Muscle layer of duodenum (tissue), 2 donors: ENCODE data around the gene CFAP90.

Experiments
- H3K27ac ChIP-seq: one replicate; pipeline ENCODE4 v1.7.0; 2013; ENCODE audit warnings: mild to moderate bottlenecking, low read length
- H3K27me3 ChIP-seq: one replicate; pipeline ENCODE4 v1.7.0; 2013; ENCODE audit warnings: low read depth, mild to moderate bottlenecking, control low read depth, low read length
- H3K36me3 ChIP-seq, 2 donors: one replicate each; pipeline ENCODE4 v1.7.0; 2013; ENCODE audit warnings: low read length in 2 of 2, control low read depth in 1 of 2, mild to moderate bottlenecking in 1 of 2; ENCODE audit not compliant: insufficient read depth in 2 of 2, control insufficient read depth in 1 of 2
- H3K4me1 ChIP-seq, 2 donors: one replicate each; pipeline ENCODE4 v1.7.0; 2013; ENCODE audit warnings: low read length in 2 of 2, mild to moderate bottlenecking in 2 of 2, control low read depth in 1 of 2, moderate library complexity in 1 of 2; ENCODE audit not compliant: insufficient read depth in 2 of 2, control insufficient read depth in 1 of 2
- H3K4me3 ChIP-seq, 2 donors: one replicate each; pipeline ENCODE4 v1.7.0; 2013; ENCODE audit warnings: low read length in 2 of 2, low read depth in 1 of 2, mild to moderate bottlenecking in 1 of 2
- H3K9me3 ChIP-seq, 2 donors: one replicate each; pipeline ENCODE4 v1.7.0; 2013; ENCODE audit warnings: low read length in 2 of 2, control low read depth in 1 of 2, mild to moderate bottlenecking in 1 of 2; ENCODE audit not compliant: control insufficient read depth in 1 of 2
- donor health status: healthy.

CFAP90 gene

GRCh38 chr5:7867260-7867659 lies 16.3 kb upstream of the CFAP90 start:
- peaks cover 27% of the 10 kb centered on the region in 2 donors for H3K4me1 ChIP-seq
- H3K27ac ChIP-seq = no peak overlapping the region
- H3K9me3 ChIP-seq = no peaks in the 10 kb centered on the region
- no peak overlapping the region for H3K4me3 ChIP-seq
- H3K36me3 ChIP-seq = peaks cover 8 to 13% of the 10 kb centered on the region in 2 donors
- no peaks in the 10 kb centered on the region for H3K27me3 ChIP-seq

- Histone ChIP-seq H3K9me3 (no peaks in the 10 kb centered on the region), H3K4me3 (no peak overlapping the region), H3K4me1 (peaks cover 23 to 25% of the 10 kb centered on the region in 2 donors), H3K27ac (no peak overlapping the region), H3K27me3 (no peaks in the 10 kb centered on the region), H3K36me3 (peaks cover 8 to 22% of the 10 kb centered on the region in 2 donors)
Measured at GRCh38 chr5:7866196-7866595, 15.3 kb upstream of the CFAP90 start.

- H3K4me3 ChIP-seq = no peak overlapping the region
- H3K36me3 ChIP-seq = peaks cover 25 to 37% of the 10 kb centered on the region in 2 donors
- no peaks in the 10 kb centered on the region for H3K9me3 ChIP-seq
- no peak overlapping the region for H3K27ac ChIP-seq
- no peaks in the 10 kb centered on the region for H3K4me1 ChIP-seq
- no peaks in the 10 kb centered on the region for H3K27me3 ChIP-seq
Measured at GRCh38 chr5:7857926-7858632, 7.1 kb upstream of the CFAP90 start.

- peaks cover 18 to 32% of the 10 kb centered on the region in 2 donors for H3K36me3 ChIP-seq
- no peaks in the 10 kb centered on the region for H3K9me3 ChIP-seq
- no peaks in the 10 kb centered on the region for H3K27me3 ChIP-seq
- no peak overlapping the region for H3K27ac ChIP-seq
- no peaks in the 10 kb centered on the region for H3K4me1 ChIP-seq
- H3K4me3 ChIP-seq = no peak overlapping the region
Measured at GRCh38 chr5:7857361-7857760, 6.4 kb upstream of the CFAP90 start.

GRCh38 chr5:7856855-7857254 lies 5.9 kb upstream of the CFAP90 start:
- no peak overlapping the region for H3K4me3 ChIP-seq

GRCh38 chr5:7855611-7856010 lies 4.7 kb upstream of the CFAP90 start:
- peaks cover 15 to 19% of the 10 kb centered on the region in 2 donors for H3K36me3 ChIP-seq
- no peaks in the 10 kb centered on the region for H3K4me1 ChIP-seq
- H3K27ac ChIP-seq = no peak overlapping the region
- H3K9me3 ChIP-seq = no peaks in the 10 kb centered on the region
- no peak overlapping the region for H3K4me3 ChIP-seq
- peaks cover 4% of the 10 kb centered on the region for H3K27me3 ChIP-seq

More at GRCh38 chr5:7856855-7857254, 5.9 kb upstream of the CFAP90 start:
- H3K9me3 ChIP-seq = no peaks in the 10 kb centered on the region
- H3K36me3 ChIP-seq = peaks cover 18 to 27% of the 10 kb centered on the region in 2 donors
- no peaks in the 10 kb centered on the region for H3K27me3 ChIP-seq
- H3K27ac ChIP-seq = no peak overlapping the region
- H3K4me1 ChIP-seq = no peaks in the 10 kb centered on the region

GRCh38 chr5:7852988-7853387 lies 2.1 kb upstream of the CFAP90 start:
- peaks cover 14% of the 10 kb centered on the region for H3K27me3 ChIP-seq
- H3K4me3 ChIP-seq = no peak overlapping the region
- H3K4me1 ChIP-seq = peaks cover 0 to 8% of the 10 kb centered on the region in 2 donors
- H3K9me3 ChIP-seq = no peaks in the 10 kb centered on the region
- H3K36me3 ChIP-seq = peaks cover 0 to 3% of the 10 kb centered on the region in 2 donors
- H3K27ac ChIP-seq = no peak overlapping the region

GRCh38 chr5:7852542-7852941 lies 1.6 kb upstream of the CFAP90 start:
- Histone ChIP-seq H3K36me3 (peaks cover 0 to under 1% of the 10 kb centered on the region in 2 donors), H3K4me1 (peaks cover 0 to 8% of the 10 kb centered on the region in 2 donors), H3K9me3 (no peaks in the 10 kb centered on the region), H3K27me3 (peaks cover 14% of the 10 kb centered on the region), H3K27ac (no peak overlapping the region), H3K4me3 (no peak overlapping the region)

- no peak overlapping the region for H3K27ac ChIP-seq
- H3K4me3 ChIP-seq = no peak overlapping the region
- H3K4me1 ChIP-seq = peaks cover 0 to 8% of the 10 kb centered on the region in 2 donors
- H3K9me3 ChIP-seq = no peaks in the 10 kb centered on the region
- H3K27me3 ChIP-seq = peaks cover 14% of the 10 kb centered on the region
- no peaks in the 10 kb centered on the region for H3K36me3 ChIP-seq
Measured at GRCh38 chr5:7851617-7852289, 820 bp upstream of the CFAP90 start.

GRCh38 chr5:7851240-7851592 lies 283 bp upstream of the CFAP90 start:
- Histone ChIP-seq H3K27ac (no peak overlapping the region), H3K27me3 (peaks cover 14% of the 10 kb centered on the region)

GRCh38 chr5:7849681-7850394 lies 1.1 kb downstream of the CFAP90 start:
- Histone ChIP-seq H3K4me1 (peaks cover 0 to 8% of the 10 kb centered on the region in 2 donors), H3K27ac (no peak overlapping the region), H3K36me3 (no peaks in the 10 kb centered on the region), H3K27me3 (peaks cover 14% of the 10 kb centered on the region), H3K4me3 (peak overlapping the region; percentile 11 to 59), H3K9me3 (no peaks in the 10 kb centered on the region)

More at GRCh38 chr5:7851240-7851592, 283 bp upstream of the CFAP90 start:
- Histone ChIP-seq H3K9me3 (no peaks in the 10 kb centered on the region), H3K4me3 (peak overlapping the region; percentile 26 to 71), H3K36me3 (no peaks in the 10 kb centered on the region), H3K4me1 (peaks cover 0 to 8% of the 10 kb centered on the region in 2 donors)
